ELF-1 (cell line): ENCODE data around the gene ID4.
A peak's percentile ranks its signal among the peaks of the same experiment; 100 is the strongest.
"Not testable (repeated sequence)": the region's sequence is repeated elsewhere in the genome, so short reads cannot be mapped to it uniquely, and the experiment has no call there.

ENCODE experiments used
- DNase-seq: peaks from one replicate; pipeline ENCODE4 v3.0.0-alpha.2; 2016; ENCODE audit warnings: low read depth, low spot score

Gene ID4

DNA sequence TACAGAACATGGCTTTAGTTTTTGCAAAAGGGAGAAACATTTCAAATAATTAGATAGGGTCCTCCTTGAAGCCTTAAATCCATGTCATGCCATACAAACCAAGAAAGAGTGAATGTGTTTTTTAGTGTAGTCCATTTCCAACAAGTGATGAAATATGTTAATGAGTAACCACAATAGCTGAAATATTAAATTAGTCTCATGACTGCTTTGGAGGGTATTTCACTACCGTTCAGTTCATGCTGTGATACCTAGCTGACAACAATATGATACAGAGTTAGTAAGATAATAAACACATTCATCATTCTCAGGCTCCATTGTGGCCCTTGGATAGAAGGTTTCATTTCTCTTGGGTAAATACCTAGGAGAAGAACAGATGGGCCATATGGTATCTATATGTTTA, 5.8 kb upstream of the ID4 start:
- no peak for DNase-seq

DNA sequence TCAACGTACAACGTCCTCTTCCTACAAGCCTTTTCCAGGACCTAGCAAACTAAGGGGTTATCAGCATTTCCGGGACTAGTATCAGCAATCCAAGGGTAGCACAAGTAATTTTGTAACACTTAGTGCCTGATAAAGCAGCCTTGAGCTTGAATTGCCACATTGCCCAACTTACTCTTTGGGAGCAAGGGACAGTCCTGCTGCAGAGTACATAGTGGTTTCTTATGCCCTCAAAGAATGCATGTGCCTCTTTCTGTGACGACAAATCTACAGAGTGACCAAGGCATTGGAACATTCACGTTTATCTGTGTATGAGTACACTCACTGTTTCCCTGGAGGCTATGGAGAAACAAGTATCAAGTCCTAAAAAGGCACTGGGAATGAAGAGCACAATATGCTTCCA, 3.2 kb upstream of the ID4 start:
- no peak for DNase-seq

DNA sequence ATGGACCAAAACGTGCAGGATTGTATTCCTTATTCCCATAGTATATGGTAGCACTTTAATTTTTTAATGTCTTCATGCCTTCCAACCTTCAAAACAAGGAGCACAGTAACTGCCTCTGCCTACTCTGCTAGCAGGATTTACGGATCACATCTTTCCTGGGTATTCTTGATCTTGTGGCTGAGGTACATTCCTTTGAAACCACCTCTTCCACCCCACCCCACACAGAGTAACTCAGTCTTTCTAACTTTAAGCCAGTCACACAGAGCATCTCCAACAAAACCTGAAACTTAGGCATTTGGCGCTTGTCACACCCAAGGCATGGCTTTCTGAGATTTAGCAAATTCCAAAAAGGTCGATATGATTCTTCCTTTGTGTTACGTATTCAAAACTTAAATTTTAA, 2.3 kb upstream of the ID4 start:
- DNase-seq, result no peak

- no peak for DNase-seq
These were observed 1.6 kb upstream of the ID4 start for GRCh38 chr6:19835605-19836004.

DNA sequence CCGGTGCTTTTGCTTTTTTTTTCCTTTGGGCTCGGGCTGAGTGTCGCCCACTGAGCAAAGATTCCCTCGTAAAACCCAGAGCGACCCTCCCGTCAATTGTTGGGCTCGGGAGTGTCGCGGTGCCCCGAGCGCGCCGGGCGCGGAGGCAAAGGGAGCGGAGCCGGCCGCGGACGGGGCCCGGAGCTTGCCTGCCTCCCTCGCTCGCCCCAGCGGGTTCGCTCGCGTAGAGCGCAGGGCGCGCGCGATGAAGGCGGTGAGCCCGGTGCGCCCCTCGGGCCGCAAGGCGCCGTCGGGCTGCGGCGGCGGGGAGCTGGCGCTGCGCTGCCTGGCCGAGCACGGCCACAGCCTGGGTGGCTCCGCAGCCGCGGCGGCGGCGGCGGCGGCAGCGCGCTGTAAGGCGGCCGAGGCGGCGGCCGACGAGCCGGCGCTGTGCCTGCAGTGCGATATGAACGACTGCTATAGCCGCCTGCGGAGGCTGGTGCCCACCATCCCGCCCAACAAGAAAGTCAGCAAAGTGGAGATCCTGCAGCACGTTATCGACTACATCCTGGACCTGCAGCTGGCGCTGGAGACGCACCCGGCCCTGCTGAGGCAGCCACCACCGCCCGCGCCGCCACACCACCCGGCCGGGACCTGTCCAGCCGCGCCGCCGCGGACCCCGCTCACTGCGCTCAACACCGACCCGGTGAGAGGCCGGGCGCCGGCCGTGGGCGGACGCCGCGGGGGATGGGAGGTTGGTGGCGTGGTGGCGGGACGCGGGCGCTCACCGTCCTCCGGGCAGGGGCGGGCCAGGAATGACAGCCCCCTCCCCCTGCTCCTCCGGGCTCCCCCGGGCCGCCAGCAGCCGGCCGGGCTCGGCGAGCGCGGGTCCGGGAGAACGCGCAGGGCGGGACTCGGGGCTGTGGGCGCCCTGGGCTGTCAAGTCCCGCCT, 606 bp downstream of the ID4 start:
- DNase-seq, result peak; percentile 62

GRCh38 chr6:19838442-19839236, 1.5 kb downstream of the ID4 start:
- DNase-seq, result peak; percentile 92

DNA sequence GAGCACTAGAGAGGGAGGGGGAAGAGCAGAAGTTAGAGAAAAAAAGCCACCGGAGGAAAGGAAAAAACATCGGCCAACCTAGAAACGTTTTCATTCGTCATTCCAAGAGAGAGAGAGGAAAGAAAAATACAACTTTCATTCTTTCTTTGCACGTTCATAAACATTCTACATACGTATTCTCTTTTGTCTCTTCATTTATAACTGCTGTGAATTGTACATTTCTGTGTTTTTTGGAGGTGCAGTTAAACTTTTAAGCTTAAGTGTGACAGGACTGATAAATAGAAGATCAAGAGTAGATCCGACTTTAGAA, 2.0 kb downstream of the ID4 start:
- no peak for DNase-seq

GRCh38 chr6:19839788-19840187, 2.6 kb downstream of the ID4 start:
- DNase-seq, result no peak

DNA sequence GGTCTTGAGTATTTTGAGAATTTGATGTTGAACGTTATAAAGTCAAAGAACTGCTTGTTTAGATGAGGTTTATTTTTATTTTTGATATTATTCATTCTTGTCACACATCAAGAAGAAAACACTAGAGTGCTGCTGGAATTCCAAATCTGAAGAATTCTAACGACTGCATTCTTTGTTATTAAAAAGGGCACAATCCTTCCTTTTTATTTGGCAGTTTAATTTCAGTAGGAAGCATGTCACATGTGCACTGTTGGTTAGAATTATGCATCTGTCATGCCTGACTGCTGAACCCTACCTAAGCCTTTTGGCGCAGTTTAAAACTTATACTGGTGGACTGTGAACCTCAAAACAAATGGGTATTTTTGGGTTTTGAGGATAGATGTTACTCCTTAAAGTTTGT, 4.0 kb downstream of the ID4 start:
- DNase-seq, result no peak

DNA sequence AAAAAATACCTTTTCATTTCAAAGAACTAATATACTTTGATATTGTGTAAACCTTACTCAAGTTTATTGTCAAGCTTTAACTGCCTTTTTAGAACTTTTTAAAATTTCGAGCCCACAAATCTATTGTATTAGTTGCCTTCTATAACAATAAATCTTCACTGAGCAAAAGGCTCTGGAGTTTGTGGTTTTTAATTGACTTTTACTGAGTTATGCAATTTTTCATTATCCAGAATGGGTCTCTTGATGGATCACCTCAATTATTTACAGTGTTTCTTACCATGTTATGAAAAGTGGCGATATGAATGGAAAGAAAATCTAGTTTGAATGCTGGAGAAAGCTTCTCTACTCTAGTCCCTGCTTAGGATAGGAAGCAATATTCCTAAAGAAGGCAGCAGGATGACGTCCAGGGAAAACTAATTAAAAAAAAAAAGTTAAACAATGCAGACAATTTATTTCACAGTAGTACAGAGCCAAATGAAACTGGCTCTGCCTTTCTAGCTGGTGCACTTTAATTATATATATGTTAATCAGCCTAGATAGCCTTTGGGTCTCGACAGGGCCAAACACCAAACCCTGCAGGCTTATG, 5.0 kb downstream of the ID4 start:
- peak; percentile 19 for DNase-seq

DNA sequence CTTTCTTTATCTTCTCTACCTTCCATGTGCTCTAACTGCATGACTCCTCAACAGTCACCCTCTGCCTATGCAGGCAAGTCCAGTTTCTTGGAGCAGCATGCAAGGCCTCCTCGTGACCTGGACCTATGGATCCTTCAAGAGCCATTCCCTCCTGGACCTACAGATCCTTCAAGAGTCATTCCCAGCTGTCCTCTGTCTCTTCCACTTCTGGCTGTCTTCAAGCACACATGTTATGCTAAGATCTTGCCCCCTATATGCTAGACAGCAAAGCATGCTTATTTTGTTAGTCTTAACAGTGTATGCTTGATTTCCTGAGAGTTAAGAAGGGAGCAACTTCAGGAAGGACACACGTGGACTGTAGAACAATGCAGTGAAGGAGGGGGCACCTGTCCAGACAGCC, 7.5 kb downstream of the ID4 start:
- DNase-seq, result no peak

DNA sequence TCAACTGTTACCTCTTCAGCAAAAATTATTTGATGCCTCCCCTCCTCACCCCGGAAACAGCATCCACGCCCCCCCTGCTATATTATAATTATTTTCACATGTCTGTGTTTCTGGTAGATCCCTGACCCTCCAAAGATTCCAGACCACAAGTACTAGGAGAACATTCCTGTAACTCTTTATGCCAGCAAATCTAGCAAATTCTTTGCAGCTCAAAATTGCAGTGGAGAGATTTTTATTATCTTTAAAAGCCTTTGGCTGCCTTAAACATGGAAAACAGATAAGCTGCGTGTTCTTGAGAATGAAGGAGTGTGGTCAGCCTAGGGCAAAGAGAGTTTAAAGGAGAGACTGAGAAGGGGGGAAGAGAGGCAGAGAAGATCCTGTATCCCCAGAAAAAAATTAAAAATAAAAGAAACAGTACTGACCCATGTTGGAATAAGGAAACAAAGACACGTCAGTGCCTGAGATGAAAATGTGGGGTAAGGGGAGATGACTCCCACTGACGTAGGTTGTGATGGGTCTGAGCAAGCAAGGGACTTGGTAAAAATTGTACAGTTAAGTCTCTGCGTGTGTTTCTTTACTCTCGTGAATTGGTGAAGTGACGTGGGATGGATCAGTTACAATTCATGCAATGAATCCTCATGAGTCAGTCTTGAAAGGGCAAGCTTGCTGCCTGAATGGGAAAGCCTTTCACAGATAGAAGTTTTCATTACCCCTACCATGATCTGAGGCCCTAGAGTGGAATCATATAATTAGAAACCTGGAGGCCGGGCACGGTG, 8.3 kb downstream of the ID4 start:
- no peak for DNase-seq

- no peak for DNase-seq
These were observed 11.4 kb downstream of the ID4 start for GRCh38 chr6:19848465-19849029.

DNA sequence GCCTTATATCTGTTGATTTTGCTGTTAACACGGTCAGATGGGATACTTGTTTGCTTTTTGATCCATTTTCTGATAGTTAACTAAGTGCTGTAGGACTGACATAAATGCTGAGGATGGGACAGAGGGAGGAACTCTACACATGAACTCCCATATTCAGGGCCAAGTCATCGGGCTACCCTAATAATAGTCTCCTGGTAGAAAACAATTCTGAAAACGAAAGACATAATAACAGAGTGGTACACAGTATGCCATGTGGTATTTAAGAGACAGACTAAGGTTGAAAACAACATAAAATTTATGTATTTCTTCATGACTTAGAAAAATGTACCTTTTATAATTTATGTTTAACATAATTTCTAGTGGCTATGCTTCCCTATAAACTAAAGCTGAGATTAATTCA, 12.0 kb downstream of the ID4 start:
- DNase-seq, result no peak

GRCh38 chr6:19849755-19850154, 12.6 kb downstream of the ID4 start:
- no peak for DNase-seq

- peak; percentile 85 for DNase-seq
These were observed 14.3 kb downstream of the ID4 start for GRCh38 chr6:19851241-19852089.

GRCh38 chr6:19852090-19852457, 14.9 kb downstream of the ID4 start:
- no peak for DNase-seq

DNA sequence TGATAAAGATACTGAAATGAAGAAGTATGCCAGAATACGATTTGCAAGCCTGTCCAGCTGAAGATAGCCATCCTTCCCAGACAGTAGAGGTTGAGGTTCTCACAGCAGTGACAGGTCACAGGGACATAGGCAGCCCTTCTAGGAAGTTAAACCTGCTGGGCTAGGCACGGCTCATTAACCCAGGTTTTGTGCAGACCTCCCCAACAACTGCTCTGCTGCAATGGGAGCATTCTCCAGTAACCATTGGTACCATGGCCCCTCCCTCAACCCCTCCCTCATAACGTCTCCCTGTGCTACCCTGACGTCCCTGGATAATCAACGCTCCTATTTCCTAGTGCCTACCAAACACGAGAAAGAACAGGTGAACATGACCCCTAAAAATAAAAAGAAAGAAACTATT, 15.8 kb downstream of the ID4 start:
- DNase-seq, result no peak

- not testable (repeated sequence) for DNase-seq
These were observed 17.3 kb downstream of the ID4 start for GRCh38 chr6:19854421-19855015.

DNA sequence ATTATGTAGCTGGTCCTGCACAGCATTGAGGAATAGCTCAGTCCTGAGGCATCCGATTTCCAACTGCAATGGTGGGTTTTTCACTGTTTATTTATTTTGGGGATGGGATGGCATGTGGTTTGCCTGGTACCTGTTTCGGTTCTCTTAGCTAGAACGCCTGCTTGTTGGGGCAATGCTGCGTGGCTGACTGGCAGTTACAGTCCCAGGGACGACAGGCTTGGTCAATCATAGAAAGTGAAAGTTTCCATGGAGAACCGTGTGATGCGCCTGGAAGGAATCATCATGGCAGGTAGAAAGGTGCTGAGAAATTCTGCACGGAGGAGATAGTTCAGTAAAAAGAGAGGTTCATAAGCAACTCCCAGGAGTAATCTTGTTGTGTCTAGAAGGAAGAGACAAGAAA, 18.4 kb downstream of the ID4 start:
- DNase-seq, result no peak
